ENCODE results near the gene KIF14.

Gene KIF14, protein sequence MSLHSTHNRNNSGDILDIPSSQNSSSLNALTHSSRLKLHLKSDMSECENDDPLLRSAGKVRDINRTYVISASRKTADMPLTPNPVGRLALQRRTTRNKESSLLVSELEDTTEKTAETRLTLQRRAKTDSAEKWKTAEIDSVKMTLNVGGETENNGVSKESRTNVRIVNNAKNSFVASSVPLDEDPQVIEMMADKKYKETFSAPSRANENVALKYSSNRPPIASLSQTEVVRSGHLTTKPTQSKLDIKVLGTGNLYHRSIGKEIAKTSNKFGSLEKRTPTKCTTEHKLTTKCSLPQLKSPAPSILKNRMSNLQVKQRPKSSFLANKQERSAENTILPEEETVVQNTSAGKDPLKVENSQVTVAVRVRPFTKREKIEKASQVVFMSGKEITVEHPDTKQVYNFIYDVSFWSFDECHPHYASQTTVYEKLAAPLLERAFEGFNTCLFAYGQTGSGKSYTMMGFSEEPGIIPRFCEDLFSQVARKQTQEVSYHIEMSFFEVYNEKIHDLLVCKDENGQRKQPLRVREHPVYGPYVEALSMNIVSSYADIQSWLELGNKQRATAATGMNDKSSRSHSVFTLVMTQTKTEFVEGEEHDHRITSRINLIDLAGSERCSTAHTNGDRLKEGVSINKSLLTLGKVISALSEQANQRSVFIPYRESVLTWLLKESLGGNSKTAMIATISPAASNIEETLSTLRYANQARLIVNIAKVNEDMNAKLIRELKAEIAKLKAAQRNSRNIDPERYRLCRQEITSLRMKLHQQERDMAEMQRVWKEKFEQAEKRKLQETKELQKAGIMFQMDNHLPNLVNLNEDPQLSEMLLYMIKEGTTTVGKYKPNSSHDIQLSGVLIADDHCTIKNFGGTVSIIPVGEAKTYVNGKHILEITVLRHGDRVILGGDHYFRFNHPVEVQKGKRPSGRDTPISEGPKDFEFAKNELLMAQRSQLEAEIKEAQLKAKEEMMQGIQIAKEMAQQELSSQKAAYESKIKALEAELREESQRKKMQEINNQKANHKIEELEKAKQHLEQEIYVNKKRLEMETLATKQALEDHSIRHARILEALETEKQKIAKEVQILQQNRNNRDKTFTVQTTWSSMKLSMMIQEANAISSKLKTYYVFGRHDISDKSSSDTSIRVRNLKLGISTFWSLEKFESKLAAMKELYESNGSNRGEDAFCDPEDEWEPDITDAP (N-terminal part only)

GRCh38 chr1:200620273-200621131 lies at the start of gene KIF14:
KIF14 (minus strand) TSS chr1:200620751; CDS start chr1:200618723, 2,028 bp downstream.
- peak; percentile 94 for DNase-seq

GRCh38 chr1:200669314-200670241 lies 49.0 kb upstream of the KIF14 start, which contains the start of gene DDX59:
DDX59 (minus strand) TSS chr1:200669907; CDS start chr1:200666740, 3,167 bp downstream.
- DNase-seq: peak; percentile 91 to 92

GRCh38 chr1:200668514-200669313 lies 48.2 kb upstream of the KIF14 start:
- DNase-seq: no peak

DNA sequence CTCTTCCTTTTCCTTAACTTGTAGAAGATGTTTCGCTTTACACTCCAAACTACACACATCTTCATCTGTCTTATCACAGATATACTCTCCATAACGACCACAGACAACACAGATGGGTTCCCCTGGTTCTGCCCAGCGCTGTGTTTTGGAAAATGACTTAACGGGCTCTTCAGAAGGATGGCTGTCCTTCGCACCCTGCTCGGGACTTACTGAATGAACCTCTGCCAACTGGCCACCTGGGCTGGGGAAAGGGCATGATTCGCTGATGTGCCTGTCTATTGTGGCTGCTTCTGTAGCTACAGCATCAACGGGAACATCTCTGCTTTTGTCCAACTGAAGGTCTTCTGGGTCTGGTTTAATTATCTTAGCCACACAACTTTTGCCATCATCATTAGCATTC lies 45.8 kb upstream of the KIF14 start:
- DNase-seq: no peak

- DNase-seq: no peak
These were observed 45.3 kb upstream of the KIF14 start for GRCh38 chr1:200665861-200666260.

GRCh38 chr1:200660719-200661118 lies 40.2 kb upstream of the KIF14 start:
- no peak for DNase-seq

DNA sequence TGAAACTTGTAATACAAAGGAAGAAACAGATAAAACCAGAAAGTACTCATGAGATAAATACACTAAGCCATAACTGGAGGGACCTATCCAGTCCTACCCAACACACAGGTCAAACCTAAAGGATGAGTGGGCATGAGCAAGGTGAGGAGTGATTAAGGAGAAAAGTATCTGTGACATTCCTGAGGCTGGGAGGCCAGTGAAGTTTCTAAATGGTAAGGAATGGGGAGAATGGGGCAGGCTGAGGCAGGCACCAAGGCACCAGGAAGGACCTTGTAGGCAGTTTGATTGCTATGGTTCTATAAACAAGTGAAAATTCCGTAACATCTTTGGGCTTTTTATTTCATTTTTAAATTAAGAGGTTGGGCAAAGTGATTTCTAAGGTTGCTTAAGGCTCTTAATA lies 38.7 kb upstream of the KIF14 start:
- no peak for DNase-seq

GRCh38 chr1:200658037-200658818 lies 37.7 kb upstream of the KIF14 start:
- no peak for DNase-seq

GRCh38 chr1:200654660-200655059 lies 34.1 kb upstream of the KIF14 start:
- DNase-seq: no peak

DNA sequence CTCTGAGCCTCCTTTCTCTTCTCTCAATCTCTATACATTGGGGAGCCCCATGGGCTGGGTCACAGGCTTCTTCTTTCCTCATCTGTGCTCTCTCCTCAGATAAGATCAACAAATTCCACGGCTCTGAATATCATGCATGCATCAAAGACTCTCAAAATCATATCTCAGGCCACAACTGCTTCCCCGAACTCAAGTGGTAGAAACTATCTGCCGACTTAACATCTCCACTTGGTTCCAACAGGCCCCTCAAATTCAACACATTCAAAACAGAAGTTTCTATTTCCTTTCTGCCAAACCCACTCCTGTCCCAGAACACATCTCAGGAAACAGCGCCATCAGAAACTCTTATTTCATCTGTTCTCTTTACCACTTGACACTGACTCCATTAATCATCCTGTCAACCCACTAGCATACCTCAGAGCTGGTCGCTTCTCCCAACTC lies 32.5 kb upstream of the KIF14 start:
- no peak for DNase-seq

DNA sequence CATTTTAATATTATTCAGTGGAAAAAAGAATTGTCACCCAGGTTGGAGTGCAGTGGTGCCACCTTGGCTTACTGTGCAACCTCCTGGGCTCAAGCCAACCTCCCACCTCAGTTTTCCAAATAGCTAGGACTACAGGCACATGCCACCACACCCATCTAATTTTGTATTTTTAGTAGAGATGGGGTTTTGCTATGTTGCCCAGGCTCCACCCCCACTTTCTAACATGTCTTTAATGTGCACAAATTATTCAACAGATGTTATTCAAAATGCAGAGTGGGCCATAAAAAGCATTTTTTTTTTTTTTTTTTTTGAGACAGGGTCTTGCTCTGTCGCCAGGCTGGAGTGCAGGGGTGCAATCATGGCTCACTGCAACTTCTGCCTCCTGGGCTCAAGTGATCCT lies 31.8 kb upstream of the KIF14 start:
- DNase-seq: no peak

- no peak for DNase-seq
These were observed 26.0 kb upstream of the KIF14 start for GRCh38 chr1:200646515-200646914.

GRCh38 chr1:200644021-200644420 lies 23.5 kb upstream of the KIF14 start:
- DNase-seq: no peak

- DNase-seq: no peak
These were observed 21.9 kb upstream of the KIF14 start for GRCh38 chr1:200642481-200642880.

DNA sequence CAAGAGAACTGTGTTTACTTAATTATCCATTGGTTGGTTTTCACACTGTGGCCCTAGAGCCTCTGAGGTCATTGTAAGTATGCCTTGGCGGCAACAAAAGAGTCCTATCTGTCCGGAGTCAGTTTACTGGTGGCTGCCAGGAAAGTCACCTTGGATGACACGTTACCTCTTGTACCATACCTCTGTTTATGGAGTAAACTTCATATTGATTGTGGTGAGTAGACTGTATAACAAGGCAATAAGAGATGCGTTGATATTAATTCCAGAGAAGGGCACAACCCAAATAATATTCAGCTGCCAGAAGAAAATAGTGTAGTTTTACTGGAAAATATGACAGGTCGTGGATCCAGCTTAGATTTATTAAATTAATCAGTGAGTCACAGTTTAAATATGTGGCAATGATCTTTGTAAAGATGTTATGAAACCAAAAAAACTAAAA lies 20.4 kb upstream of the KIF14 start:
- DNase-seq: no peak

DNA sequence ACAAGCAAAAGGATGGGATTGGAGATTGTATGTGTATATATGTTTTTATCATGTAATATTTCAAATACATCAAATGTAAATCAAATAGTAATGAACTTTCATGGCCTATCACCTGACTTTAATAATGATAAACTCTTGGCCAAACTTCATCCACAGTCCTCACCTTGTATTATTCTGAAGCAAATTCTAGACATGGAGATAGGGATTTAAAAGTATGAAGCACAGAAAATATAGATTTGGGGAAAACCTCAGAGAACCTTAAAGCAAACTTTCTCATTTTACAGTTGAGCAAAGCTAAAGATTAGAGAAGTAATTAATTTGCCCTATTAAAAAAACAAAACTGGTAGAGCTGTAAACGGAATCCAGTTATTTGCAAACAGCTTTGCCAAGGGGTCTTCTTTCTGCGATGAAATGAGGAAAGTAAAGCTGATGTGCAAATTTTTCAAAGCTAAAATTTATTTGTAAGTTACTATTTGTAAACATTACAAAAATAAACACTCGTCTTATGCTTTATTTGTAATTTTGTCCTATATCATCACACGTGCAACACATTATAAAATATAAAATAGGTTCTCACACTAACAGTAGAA lies 19.9 kb upstream of the KIF14 start:
- no peak for DNase-seq

DNA sequence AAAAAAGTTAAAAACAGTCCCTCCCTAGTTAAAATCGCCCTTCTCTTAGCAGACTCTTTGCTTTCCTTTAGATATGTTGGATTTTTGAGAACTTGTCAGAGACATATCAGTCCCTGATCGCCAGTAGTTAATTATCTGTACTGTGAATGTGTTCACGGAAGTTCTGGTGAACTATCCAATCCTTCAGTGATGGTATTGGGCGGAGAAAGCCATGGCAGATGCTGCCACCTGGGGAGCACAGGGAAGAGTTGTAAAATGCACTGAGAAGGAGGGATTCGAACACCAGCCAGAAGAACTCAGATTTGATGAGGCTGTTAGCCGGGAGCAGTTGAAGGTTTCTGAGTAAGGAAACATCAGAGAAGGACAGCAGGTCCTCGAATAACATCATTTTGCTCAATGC lies 17.5 kb upstream of the KIF14 start:
- DNase-seq: no peak

GRCh38 chr1:200636681-200637080 lies 16.1 kb upstream of the KIF14 start:
- DNase-seq: no peak

Data from CD4-positive, alpha-beta T cell treated with Interleukin-4 for 1 hour (primary cell).